ENCODE data around the gene TMBIM1. TPM values are rescaled to one million over a fixed set of nuclear protein-coding genes. Genes with fewer than 3 reads are reported as not detected.

The TMBIM1 gene
- total RNA-seq, 2 experiments from 2014 or later: 53.5 to 57.9 TPM

DNA sequence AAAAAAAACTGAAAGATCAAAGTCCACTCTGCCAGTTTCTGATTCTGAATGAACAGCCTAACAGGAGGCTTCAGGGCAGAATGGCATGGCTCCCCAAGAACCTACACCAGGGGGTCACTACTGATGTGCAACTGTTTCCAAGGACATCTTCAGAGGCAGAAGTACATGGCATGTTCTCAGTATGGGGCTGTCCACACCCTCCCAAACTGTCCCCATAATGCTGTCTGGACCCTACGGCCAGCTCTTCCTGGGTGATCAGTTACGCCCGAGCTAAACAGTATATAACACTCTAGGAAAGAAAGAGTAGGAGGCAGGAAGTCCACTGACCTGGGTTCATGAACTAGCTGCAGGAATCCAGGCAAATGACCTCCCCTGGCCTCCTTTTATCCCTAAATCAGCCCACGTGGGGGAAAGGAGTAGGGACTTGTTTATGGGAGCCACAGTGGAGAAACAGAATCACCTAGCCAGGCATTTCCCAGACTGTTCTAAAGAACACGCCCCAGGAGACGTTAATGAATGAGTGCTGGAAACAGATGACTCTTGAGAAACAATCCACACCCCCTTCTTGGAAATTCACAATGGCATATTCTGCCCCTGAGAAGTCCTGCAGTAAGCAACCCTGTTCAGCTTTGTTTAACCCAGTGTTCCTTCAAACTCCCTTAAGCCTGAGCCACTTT is 2.5 kb downstream of the TMBIM1 start:
- ChIA-PET CTCF (interaction anchor here (1.1 to 8.8 kb wide), 8 partner anchors 12 to 175 kb away, joined by 3 to 125 read pairs (median 8); partner anchors contain the start of genes AAMP, CATIP and PNKD), POLR2A (interaction anchor here (1.4 to 3.3 kb wide), 3 partner anchors 12 to 112 kb away, joined by 4 to 39 read pairs (median 6); no protein-coding TSS in a partner anchor)
- peaks cover 70% of the 10 kb centered on the region for H3K4me1 Mint-ChIP-seq (ENCODE audit: low read depth)
- peak overlapping the region; percentile 88 for H3K4me3 Mint-ChIP-seq
- intact Hi-C loops (cut with micrococcal nuclease): loop anchor here (5.0 kb wide), 1 partner anchor 108 kb away; the partner anchor contains the start of gene CTDSP1
- ATAC-seq (no peak), DNase-seq (no peak)
- no peaks in the 10 kb centered on the region for H3K9me3 Mint-ChIP-seq
- peak overlapping the region; percentile 92 for H3K27ac Mint-ChIP-seq
- peaks cover 19% of the 10 kb centered on the region for H3K36me3 Mint-ChIP-seq (ENCODE audit: low read depth)
- H3K27me3 Mint-ChIP-seq: no peaks in the 10 kb centered on the region
- TF ChIP-seq, protein P1, sequence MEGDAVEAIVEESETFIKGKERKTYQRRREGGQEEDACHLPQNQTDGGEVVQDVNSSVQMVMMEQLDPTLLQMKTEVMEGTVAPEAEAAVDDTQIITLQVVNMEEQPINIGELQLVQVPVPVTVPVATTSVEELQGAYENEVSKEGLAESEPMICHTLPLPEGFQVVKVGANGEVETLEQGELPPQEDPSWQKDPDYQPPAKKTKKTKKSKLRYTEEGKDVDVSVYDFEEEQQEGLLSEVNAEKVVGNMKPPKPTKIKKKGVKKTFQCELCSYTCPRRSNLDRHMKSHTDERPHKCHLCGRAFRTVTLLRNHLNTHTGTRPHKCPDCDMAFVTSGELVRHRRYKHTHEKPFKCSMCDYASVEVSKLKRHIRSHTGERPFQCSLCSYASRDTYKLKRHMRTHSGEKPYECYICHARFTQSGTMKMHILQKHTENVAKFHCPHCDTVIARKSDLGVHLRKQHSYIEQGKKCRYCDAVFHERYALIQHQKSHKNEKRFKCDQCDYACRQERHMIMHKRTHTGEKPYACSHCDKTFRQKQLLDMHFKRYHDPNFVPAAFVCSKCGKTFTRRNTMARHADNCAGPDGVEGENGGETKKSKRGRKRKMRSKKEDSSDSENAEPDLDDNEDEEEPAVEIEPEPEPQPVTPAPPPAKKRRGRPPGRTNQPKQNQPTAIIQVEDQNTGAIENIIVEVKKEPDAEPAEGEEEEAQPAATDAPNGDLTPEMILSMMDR (IDR thresholded peaks at IDR 0.05): no peak

GRCh38 chr2:218286570-218287459 is 5.5 kb downstream of the TMBIM1 start:
- peak overlapping the region; percentile 95 for H3K27ac Mint-ChIP-seq
- ChIA-PET CTCF (interaction anchor here (0.7 to 8.6 kb wide), 14 partner anchors 8 to 206 kb away, joined by 3 to 161 read pairs (median 3); partner anchors contain the start of genes AAMP, CXCR1 and PNKD), POLR2A (interaction anchor here (0.7 to 6.2 kb wide), 12 partner anchors 10 to 610 kb away, joined by 3 to 97 read pairs (median 3); partner anchors contain the start of genes AAMP, BCS1L, CTDSP1 and GPBAR1)
- no peaks in the 10 kb centered on the region for H3K27me3 Mint-ChIP-seq
- H3K9me3 Mint-ChIP-seq: no peaks in the 10 kb centered on the region
- DNase-seq (peak; percentile 93), ATAC-seq (peak; percentile 78)
- intact Hi-C loops (cut with micrococcal nuclease): loop anchor here (2.0 to 5.0 kb wide), 2 partner anchors 14 to 110 kb away; partner anchors contain the start of gene CTDSP1
- H3K4me3 Mint-ChIP-seq: peak overlapping the region; percentile 83
- H3K36me3 Mint-ChIP-seq (ENCODE audit: low read depth): peaks cover 23% of the 10 kb centered on the region
- TF ChIP-seq, protein P1 (IDR thresholded peaks at IDR 0.05): no peak
- peaks cover 75% of the 10 kb centered on the region for H3K4me1 Mint-ChIP-seq (ENCODE audit: low read depth)

DNA sequence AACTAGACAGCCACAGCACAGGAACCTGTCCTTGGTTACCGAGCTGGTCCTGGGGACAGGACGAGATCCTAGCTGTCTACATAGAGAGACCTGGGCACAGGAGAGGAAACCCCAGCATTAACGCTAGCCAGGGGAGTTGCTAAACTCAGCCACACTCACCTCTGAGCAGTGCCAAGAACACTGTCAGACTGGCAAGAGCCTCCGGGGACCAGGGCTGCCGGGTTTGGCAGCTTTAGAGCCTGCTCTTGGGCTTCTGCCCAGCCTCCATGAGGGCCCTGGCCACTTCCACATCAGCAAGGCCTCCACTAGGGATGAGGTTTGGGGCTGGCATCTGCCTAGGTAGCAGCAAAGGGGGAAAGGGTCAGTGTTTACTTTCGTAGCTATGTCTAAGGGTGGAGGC is 6.7 kb downstream of the TMBIM1 start:
- Mint-ChIP-seq H3K9me3 (no peaks in the 10 kb centered on the region), H3K4me1 (ENCODE audit: low read depth) (peaks cover 69% of the 10 kb centered on the region), H3K27ac (peak overlapping the region; percentile 95), H3K4me3 (peak overlapping the region; percentile 83), H3K27me3 (no peaks in the 10 kb centered on the region), H3K36me3 (ENCODE audit: low read depth) (peaks cover 26% of the 10 kb centered on the region)
- ATAC-seq (no peak), DNase-seq (no peak)
- TF ChIP-seq, protein P1 (IDR thresholded peaks at IDR 0.05): no peak
- ChIA-PET CTCF (interaction anchor here (0.6 to 8.6 kb wide), 5 partner anchors 12 to 181 kb away, joined by 3 to 161 read pairs (median 4); partner anchors contain the start of genes AAMP and PNKD), POLR2A (interaction anchor here (0.7 to 6.2 kb wide), 4 partner anchors 12 to 374 kb away, joined by 3 to 97 read pairs (median 4); partner anchors contain the start of genes AAMP, BCS1L, PNKD and ZNF142)
- intact Hi-C loops (cut with micrococcal nuclease): loop anchor here (2.0 to 5.0 kb wide), 2 partner anchors 13 to 112 kb away; partner anchors contain the start of gene CTDSP1

DNA sequence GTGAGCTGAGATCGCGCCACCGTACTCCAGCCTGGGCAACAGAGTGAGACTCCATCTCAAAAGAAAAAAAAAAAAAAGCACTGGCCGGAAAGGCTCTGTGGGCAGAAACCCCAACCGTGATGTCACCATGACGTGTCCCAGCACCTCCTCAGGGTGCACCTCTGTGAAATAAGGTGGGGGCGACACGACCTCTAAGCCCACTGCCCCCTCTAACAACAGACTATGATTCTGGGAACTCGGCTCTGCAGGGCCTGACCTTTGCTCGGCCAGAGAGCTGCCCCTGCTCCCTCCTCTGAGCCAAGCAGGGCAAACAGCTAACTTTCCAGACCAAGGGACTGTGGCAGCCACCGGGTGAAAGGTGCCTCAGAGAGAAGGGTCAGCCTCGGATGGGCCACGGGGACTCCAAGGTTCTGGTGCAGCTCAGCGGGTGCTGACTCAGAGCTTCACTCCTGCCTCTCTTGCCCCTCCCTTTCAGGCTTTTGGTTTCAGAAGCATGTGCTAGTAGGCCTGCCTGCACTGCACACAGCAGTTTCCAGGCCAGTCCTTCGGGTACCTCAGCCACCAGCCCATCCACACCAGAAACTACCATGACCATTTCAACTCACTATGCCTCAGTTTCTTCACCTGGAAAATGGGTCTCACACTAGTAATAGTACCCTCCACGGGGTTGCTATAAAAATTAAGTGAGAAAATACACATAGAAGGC is 8.0 kb downstream of the TMBIM1 start:
- DNase-seq (peak; percentile 83), ATAC-seq (peak; percentile 48)
- Mint-ChIP-seq H3K27ac (peak overlapping the region; percentile 95), H3K4me1 (ENCODE audit: low read depth) (peaks cover 59% of the 10 kb centered on the region), H3K27me3 (no peaks in the 10 kb centered on the region), H3K36me3 (ENCODE audit: low read depth) (peaks cover 28% of the 10 kb centered on the region), H3K9me3 (no peaks in the 10 kb centered on the region), H3K4me3 (peak overlapping the region; percentile 48)
- TF ChIP-seq, protein P1 (IDR thresholded peaks at IDR 0.05): no peak
- POLR2A ChIA-PET: interaction anchor here (0.6 to 6.2 kb wide), 6 partner anchors 10 to 600 kb away, joined by 3 to 97 read pairs (median 4); partner anchors contain the start of genes AAMP and PNKD
- CTCF ChIA-PET: interaction anchor here (0.6 to 8.6 kb wide), 4 partner anchors 8 to 72 kb away, joined by 3 to 161 read pairs (median 6); partner anchors contain the start of genes AAMP and PNKD
- intact Hi-C loops (cut with micrococcal nuclease): no loop called here
